Common myeloid progenitor, CD34-positive (primary cell): ENCODE measurements around the gene GTF3C1.

Experiments
- CTCF ChIA-PET: fragments of 350-600 bp; sonication (Branson Sonifier 250); formaldehyde crosslinking; loops from one replicate; lab custom pipeline; 2021; ENCODE audit warnings: antibody characterized with exemption; lab: Charles Lee
- POLR2A ChIA-PET: fragments of 350-600 bp; sonication (Branson Sonifier 250); formaldehyde crosslinking; loops from one replicate; lab custom pipeline; 2021; ENCODE audit warnings: antibody characterized with exemption; lab: Charles Lee
- DNase-seq, 3 donors: peaks; one replicate each; pipeline versions ENCODE4 v3.0.0 to v3.0.0-alpha.2; 2013
- H3K27ac ChIP-seq, 2 experiments: 1 replicate in 1 of 2; 2 replicates in 1 of 2; pipeline ENCODE4 v1.7.0; 2013; ENCODE audit warnings: inconsistent platforms in 2 of 2, low read length in 2 of 2, mild to moderate bottlenecking in 2 of 2, low read depth in 1 of 2, moderate library complexity in 1 of 2; ENCODE audit not compliant: severe bottlenecking in 2 of 2, insufficient read depth in 1 of 2, poor library complexity in 1 of 2
- H3K27me3 ChIP-seq, 5 experiments: replicated peaks in 2 of 5; 1 replicate in 3 of 5; 2 replicates in 2 of 5; pipeline versions ENCODE4 v1.6.1 to v1.7.0; 2013; ENCODE audit warnings: low read length in 4 of 5, mild to moderate bottlenecking in 2 of 5, moderate library complexity in 2 of 5, inconsistent platforms in 1 of 5; ENCODE audit not compliant: insufficient read depth in 5 of 5, control insufficient read depth in 4 of 5
- H3K36me3 ChIP-seq, 4 experiments: 1 replicate in 2 of 4; 2 replicates in 2 of 4; pipeline versions ENCODE4 v1.6.1 to v1.7.0; 2013; ENCODE audit warnings: low read length in 3 of 4, control low read depth in 1 of 4, mild to moderate bottlenecking in 1 of 4; ENCODE audit not compliant: control insufficient read depth in 4 of 4, insufficient read depth in 4 of 4
- H3K4me1 ChIP-seq, 4 experiments: 1 replicate in 3 of 4; 2 replicates in 1 of 4; pipeline versions ENCODE4 v1.6.1 to v1.7.1; 2013; ENCODE audit warnings: low read length in 3 of 4, mild to moderate bottlenecking in 3 of 4, control low read depth in 1 of 4, inconsistent platforms in 1 of 4, moderate library complexity in 1 of 4; ENCODE audit not compliant: control insufficient read depth in 4 of 4, insufficient read depth in 4 of 4; ENCODE audit errors: control extremely low read depth in 1 of 4
- H3K4me3 ChIP-seq, 7 experiments: 1 replicate in 4 of 7; 2 replicates in 3 of 7; pipeline versions ENCODE4 v1.5.1 to v1.7.0; 2013; ENCODE audit warnings: mild to moderate bottlenecking in 7 of 7, low read length in 6 of 7, moderate library complexity in 6 of 7, inconsistent platforms in 2 of 7, low read depth in 2 of 7, control low read depth in 1 of 7; ENCODE audit not compliant: insufficient read depth in 4 of 7, control insufficient read depth in 1 of 7; ENCODE audit errors: extremely low read depth in 1 of 7
- H3K9me3 ChIP-seq, 5 experiments: 1 replicate in 4 of 5; 2 replicates in 1 of 5; pipeline versions ENCODE4 v1.6.1 to v1.7.1; 2013; ENCODE audit warnings: low read length in 4 of 5, mild to moderate bottlenecking in 2 of 5, inconsistent platforms in 1 of 5, low read depth in 1 of 5, moderate library complexity in 1 of 5; ENCODE audit not compliant: control insufficient read depth in 4 of 5, insufficient read depth in 2 of 5; ENCODE audit errors: control extremely low read depth in 1 of 5
- WGBS: methylation state at CpG from one replicate; pipeline ENCODE4 v1.1.5; 2013; ENCODE audit not compliant: insufficient coverage; 5-methylcytosine and 5-hydroxymethylcytosine counted together

Gene GTF3C1

DNA sequence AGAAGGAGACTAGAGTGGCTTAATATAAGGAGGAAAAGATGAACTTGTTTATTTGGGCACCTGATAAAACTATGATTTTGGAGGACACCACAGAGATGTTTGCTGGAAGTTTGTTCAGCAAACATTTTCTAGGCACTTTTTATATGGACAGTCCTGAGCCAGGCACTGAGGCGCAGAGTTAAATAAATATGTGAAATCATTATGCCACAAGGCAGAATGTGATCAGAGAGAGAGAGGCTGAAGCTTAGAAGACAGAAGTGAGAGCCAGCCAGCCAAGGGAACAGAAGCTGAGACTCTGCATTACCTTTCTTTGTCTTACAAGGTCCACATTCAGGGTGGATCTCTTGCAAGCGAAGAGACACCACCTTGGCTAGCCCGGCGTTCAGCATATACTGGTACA lies 21.4 kb downstream of the GTF3C1 start:
- CTCF ChIA-PET, result no interaction called here
- 100% methylated on average over 3 of the region's 4 CpGs for WGBS
- peaks cover 12 to 74% (median 51%) of the 10 kb centered on the region in 4 experiments for H3K36me3 ChIP-seq

DNA sequence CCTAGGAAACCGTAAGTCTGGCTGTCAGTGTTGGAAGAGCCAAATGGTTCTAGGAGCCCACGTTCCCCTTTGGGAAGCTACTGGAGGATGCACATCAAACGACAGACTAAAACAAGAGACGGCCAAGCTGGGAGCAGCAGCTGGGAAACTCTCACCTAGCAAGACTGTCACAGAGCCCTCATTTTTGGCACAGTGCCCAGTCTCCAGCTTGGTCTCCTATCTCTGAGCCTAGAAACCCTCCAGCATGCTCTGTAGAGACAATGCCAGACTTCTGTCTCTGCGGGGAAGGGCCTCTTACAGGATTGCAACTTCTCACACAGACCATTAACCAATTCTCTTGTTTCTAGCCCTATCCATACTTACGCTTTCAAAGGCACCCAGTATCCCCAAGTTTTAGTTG lies 23.5 kb downstream of the GTF3C1 start:
- Histone ChIP-seq H3K4me3 (no peak overlapping the region), H3K9me3 (peaks cover 0 to 2% (median 0%) of the 10 kb centered on the region in 5 experiments), H3K27me3 (no peaks in the 10 kb centered on the region), H3K27ac (no peak overlapping the region), H3K4me1 (peaks cover 4 to 13% (median 10%) of the 10 kb centered on the region in 4 experiments), H3K36me3 (peaks cover 12 to 78% (median 56%) of the 10 kb centered on the region in 4 experiments)
- POLR2A ChIA-PET, result no interaction called here
- CTCF ChIA-PET, result no interaction called here
- 98% methylated on average over 6 of the region's 6 CpGs for WGBS
- DNase-seq, result peak in 1 of 3 donors; percentile 4

More for the DNA sequence above, 21.4 kb downstream of the GTF3C1 start:
- POLR2A ChIA-PET, result no interaction called here
- no peak overlapping the region for H3K27ac ChIP-seq
- no peak for DNase-seq
- H3K4me3 ChIP-seq, result no peak overlapping the region
- H3K4me1 ChIP-seq, result peaks cover 8 to 30% (median 29%) of the 10 kb centered on the region in 4 experiments
- H3K27me3 ChIP-seq, result no peaks in the 10 kb centered on the region
- H3K9me3 ChIP-seq, result peaks cover 0 to 2% (median 0%) of the 10 kb centered on the region in 5 experiments

DNA sequence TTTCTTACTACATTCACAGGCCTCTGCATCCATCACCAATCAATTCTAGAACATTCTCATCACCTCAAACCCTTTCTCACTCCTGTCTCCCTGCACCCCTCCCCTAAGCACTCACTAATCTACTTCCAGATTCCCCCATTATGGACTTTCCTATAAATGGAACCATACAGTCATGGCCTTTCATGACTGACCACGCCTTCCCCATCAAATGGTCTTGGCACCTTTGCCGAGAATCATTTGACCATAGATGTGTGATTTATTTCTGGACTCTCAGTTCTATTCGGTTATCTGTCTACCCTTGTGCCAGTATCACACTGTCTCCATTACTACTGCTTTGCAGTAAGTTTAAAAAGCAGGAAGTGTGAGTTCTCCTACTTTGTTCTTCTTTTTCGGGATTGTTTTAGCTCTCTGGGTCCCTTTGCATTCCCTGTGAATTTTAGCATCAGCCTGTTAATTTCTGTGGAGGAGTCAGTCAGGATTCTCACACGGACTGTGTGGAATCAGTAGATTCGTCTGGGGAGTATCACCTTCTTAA lies 27.5 kb downstream of the GTF3C1 start:
- Histone ChIP-seq H3K27ac (no peak overlapping the region), H3K4me1 (peaks cover 0 to 7% (median 4%) of the 10 kb centered on the region in 4 experiments), H3K9me3 (peaks cover 0 to 2% (median 0%) of the 10 kb centered on the region in 5 experiments), H3K4me3 (no peak overlapping the region), H3K36me3 (peaks cover 14 to 73% (median 49%) of the 10 kb centered on the region in 4 experiments), H3K27me3 (no peaks in the 10 kb centered on the region)
- DNase-seq, result no peak
- WGBS, result 81% methylated on average over 3 of the region's 6 CpGs
- POLR2A ChIA-PET, result interaction anchor here (0.6 kb wide), 1 partner anchor 20 kb away, joined by 3 read pairs; no protein-coding TSS in a partner anchor
- CTCF ChIA-PET, result interaction anchor here (1.4 to 1.7 kb wide), 3 partner anchors 9 to 16 kb away, joined by 3 to 5 read pairs (median 3); no protein-coding TSS in a partner anchor

DNA sequence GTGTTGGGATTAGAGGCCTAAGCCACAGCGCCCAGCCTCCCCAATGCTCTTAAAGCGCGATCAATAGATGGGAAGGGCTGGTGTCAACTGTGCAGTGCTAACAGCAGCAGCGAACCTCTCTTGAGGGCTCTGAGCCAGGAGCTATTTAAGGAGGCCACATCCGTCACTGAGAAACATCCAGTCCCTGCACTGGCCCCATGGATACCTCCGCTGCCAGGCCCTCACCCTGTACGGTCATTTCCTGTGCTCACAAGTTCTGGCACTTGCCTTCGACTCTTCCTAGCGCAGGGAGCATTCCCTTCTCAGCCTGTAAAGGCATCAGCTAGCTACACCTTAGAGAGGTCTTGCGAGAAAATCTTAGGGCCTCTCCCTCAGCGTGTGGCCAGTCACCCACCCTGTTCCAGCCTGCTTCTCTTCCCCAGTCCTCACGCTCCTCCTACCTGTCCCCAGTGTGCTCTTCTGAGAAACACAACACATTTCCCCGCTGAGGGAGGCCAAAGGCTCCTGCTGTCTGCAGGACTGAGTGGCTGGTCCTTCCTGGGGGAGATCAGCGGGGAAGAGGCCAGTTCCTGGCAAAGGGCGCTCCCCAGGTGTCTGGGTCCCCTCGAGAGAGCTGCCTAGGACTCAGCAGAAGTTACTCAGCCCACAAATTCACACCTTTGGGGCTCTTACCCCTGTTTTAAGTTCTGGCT lies 28.6 kb downstream of the GTF3C1 start:
- Histone ChIP-seq H3K27me3 (no peaks in the 10 kb centered on the region), H3K36me3 (peaks cover 12 to 73% (median 44%) of the 10 kb centered on the region in 4 experiments), H3K4me3 (peak overlapping the region in 1 of 7 experiments; percentile 14), H3K9me3 (peaks cover 0 to 2% (median 0%) of the 10 kb centered on the region in 5 experiments), H3K27ac (no peak overlapping the region), H3K4me1 (peaks cover 0 to 7% (median 4%) of the 10 kb centered on the region in 4 experiments)
- CTCF ChIA-PET, result no interaction called here
- POLR2A ChIA-PET, result no interaction called here
- 54% methylated on average over 15 of the region's 16 CpGs for WGBS
- DNase-seq, result peak in 2 of 3 donors; percentile 21 to 31

DNA sequence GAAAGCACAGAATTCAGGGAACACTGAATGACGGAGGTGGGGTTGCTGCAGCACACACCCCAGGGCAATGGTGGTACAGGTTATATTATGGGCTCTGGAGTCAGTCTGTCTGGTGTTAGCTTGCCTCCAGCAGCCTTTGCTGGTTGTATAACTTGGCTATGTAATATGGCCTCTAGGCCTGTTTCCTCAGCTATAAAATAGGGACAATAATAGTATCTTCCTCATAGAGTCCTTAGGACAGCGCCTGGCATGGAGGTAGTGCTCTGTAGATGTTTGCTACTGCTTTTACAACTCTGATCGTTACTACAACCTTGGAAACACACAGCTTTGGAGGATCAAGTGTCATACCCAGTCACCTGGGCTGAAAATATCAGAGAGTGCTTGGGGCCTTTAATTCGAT lies 31.5 kb downstream of the GTF3C1 start:
- ChIA-PET POLR2A (no interaction called here), CTCF (interaction anchor here (1.4 kb wide), 1 partner anchor 14 kb away, joined by 4 read pairs; no protein-coding TSS in a partner anchor)
- H3K9me3 ChIP-seq, result no peaks in the 10 kb centered on the region
- no peak overlapping the region for H3K4me3 ChIP-seq
- no peak overlapping the region for H3K27ac ChIP-seq
- WGBS, result 95% methylated on average over 3 of the region's 4 CpGs
- no peak for DNase-seq
- H3K36me3 ChIP-seq, result peaks cover 10 to 69% (median 38%) of the 10 kb centered on the region in 4 experiments
- peaks cover 0 to 7% (median 4%) of the 10 kb centered on the region in 4 experiments for H3K4me1 ChIP-seq
- no peaks in the 10 kb centered on the region for H3K27me3 ChIP-seq

DNA sequence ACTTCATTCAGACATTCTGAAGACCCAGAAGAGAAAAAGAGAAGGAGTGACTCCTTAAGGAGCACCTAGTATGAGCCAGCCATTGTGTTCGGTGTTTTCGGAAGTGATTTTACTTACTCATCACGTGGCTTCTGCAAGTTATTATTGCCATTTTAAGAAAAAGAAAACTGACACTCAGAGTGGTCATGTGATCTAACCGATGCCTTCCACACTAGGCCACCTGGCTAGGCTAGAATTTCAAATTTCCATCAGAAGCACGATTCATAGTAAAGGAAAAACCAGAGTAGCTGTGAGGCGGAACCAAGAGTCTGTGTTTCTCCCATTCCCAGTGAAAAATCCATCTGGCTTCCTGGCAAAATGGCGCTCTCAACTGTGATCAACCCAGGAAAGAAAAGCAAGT lies 32.0 kb downstream of the GTF3C1 start:
- ChIA-PET CTCF (interaction anchor here (1.4 kb wide), 1 partner anchor 15 kb away, joined by 4 read pairs; no protein-coding TSS in a partner anchor), POLR2A (interaction anchor here (0.6 kb wide), 1 partner anchor 219 kb away, joined by 3 read pairs; no protein-coding TSS in a partner anchor)
- 88% methylated on average over 7 of the region's 7 CpGs for WGBS

More for the DNA sequence above, 32.0 kb downstream of the GTF3C1 start:
- Histone ChIP-seq H3K4me3 (no peak overlapping the region), H3K36me3 (peaks cover 10 to 69% (median 42%) of the 10 kb centered on the region in 4 experiments), H3K4me1 (peaks cover 0 to 7% (median 4%) of the 10 kb centered on the region in 4 experiments), H3K27ac (no peak overlapping the region), H3K27me3 (no peaks in the 10 kb centered on the region), H3K9me3 (no peaks in the 10 kb centered on the region)
- DNase-seq, result no peak
